ENCODE data around the gene DMAC2L. TPM values are rescaled to one million over a fixed set of nuclear protein-coding genes. Genes with fewer than 3 reads are reported as not detected.
"Not testable (repeated sequence)": the region's sequence is repeated elsewhere in the genome, so short reads cannot be mapped to it uniquely, and the experiment has no call there.

The DMAC2L gene
- total and polyA plus RNA-seq, 11 donors, result 12.6 to 29.9 (median 22.8) TPM

DNA sequence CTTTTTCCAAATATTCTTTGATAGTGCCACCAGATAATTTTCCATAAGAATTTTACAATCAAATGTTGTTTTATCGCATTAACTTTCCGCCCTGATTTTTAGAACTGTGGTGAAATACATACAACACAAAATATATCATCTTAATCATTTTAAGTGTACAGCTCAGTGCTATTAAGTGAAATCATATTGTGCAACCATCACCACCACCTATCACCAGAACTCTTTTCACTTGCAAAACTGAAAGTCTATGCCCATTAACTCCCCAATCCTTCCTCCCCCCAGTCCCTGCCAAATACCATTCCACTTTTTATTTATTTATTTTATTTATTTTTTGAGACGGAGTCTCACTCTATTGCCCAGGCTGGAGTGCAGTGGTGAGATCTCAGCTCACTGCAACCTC, 48.0 kb downstream of the DMAC2L start:
- 97 to 98% (median 97%) methylated on average over 3 of the region's 3 CpGs for WGBS, 4 donors

GRCh38 chr14:50360851-50361250, 48.7 kb downstream of the DMAC2L start:
- H3K4me1 ChIP-seq, result peaks cover 0 to 22% (median 8%) of the 10 kb centered on the region in 12 donors
- intact Hi-C loops (cut with DNase I), result no loop called here
- TF ChIP-seq, protein P1, sequence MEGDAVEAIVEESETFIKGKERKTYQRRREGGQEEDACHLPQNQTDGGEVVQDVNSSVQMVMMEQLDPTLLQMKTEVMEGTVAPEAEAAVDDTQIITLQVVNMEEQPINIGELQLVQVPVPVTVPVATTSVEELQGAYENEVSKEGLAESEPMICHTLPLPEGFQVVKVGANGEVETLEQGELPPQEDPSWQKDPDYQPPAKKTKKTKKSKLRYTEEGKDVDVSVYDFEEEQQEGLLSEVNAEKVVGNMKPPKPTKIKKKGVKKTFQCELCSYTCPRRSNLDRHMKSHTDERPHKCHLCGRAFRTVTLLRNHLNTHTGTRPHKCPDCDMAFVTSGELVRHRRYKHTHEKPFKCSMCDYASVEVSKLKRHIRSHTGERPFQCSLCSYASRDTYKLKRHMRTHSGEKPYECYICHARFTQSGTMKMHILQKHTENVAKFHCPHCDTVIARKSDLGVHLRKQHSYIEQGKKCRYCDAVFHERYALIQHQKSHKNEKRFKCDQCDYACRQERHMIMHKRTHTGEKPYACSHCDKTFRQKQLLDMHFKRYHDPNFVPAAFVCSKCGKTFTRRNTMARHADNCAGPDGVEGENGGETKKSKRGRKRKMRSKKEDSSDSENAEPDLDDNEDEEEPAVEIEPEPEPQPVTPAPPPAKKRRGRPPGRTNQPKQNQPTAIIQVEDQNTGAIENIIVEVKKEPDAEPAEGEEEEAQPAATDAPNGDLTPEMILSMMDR (IDR thresholded peaks at IDR 0.05), result no peak
- TF ChIP-seq POLR2A (IDR thresholded peaks at IDR 0.05), result no peak
- peaks cover 0 to 13% (median 0%) of the 10 kb centered on the region in 9 donors for H3K36me3 ChIP-seq
- no peaks in the 10 kb centered on the region for H3K27me3 ChIP-seq
- ATAC-seq, result no peak
- no peak overlapping the region for H3K27ac ChIP-seq
- no peaks in the 10 kb centered on the region for H3K9me3 ChIP-seq
- DNase-seq, result no peak
- no peak overlapping the region for H3K4me3 ChIP-seq
- WGBS, 4 donors, result 90 to 98% (median 96%) methylated on average over 2 of the region's 2 CpGs

More for the DNA sequence above, 48.0 kb downstream of the DMAC2L start:
- Histone ChIP-seq H3K4me1 (peaks cover 0 to 21% (median 8%) of the 10 kb centered on the region in 12 donors), H3K9me3 (no peaks in the 10 kb centered on the region), H3K36me3 (peaks cover 0 to 13% (median 0%) of the 10 kb centered on the region in 9 donors), H3K27ac (no peak overlapping the region), H3K4me3 (no peak overlapping the region), H3K27me3 (no peaks in the 10 kb centered on the region)
- intact Hi-C loops (cut with DNase I), result no loop called here
- DNase-seq (no peak), ATAC-seq (no peak)
- TF ChIP-seq, protein P1 (IDR thresholded peaks at IDR 0.05), result no peak
- TF ChIP-seq POLR2A (IDR thresholded peaks at IDR 0.05), result no peak

- ATAC-seq; H3K4me3 ChIP-seq; DNase-seq; intact Hi-C loops (cut with DNase I); H3K27ac ChIP-seq; H3K27me3 ChIP-seq; H3K9me3 ChIP-seq: not testable (repeated sequence)
- H3K4me1 ChIP-seq, result peaks cover 0 to 30% (median 8%) of the 10 kb centered on the region in 12 donors
- WGBS, 4 donors, result 92 to 99% (median 98%) methylated on average over 22 to 36 of the region's 36 CpGs
- peaks cover 0 to 13% (median 0%) of the 10 kb centered on the region in 9 donors for H3K36me3 ChIP-seq
These were observed 49.6 kb downstream of the DMAC2L start for GRCh38 chr14:50361473-50362403.

GRCh38 chr14:50362764-50363713, 50.9 kb downstream of the DMAC2L start:
- H3K4me1 ChIP-seq, result peaks cover 0 to 30% (median 8%) of the 10 kb centered on the region in 12 donors
- H3K27ac ChIP-seq, result peak overlapping the region in 10 of 12 donors; percentile 49 to 96 (median 62)
- peak in 2 of 4 donors; percentile 37 to 44 for ATAC-seq
- H3K36me3 ChIP-seq, result peaks cover 0 to 3% (median 0%) of the 10 kb centered on the region in 9 donors
- peak overlapping the region in 9 of 12 donors; percentile 4 to 55 (median 26) for H3K4me3 ChIP-seq
- 81 to 87% (median 83%) methylated on average over 14 of the region's 14 CpGs for WGBS, 4 donors
- H3K27me3 ChIP-seq, result no peaks in the 10 kb centered on the region
- H3K9me3 ChIP-seq, result no peaks in the 10 kb centered on the region
- DNase-seq, result no peak
- intact Hi-C loops (cut with DNase I), result no loop called here
- TF ChIP-seq, protein P1 (IDR thresholded peaks at IDR 0.05), result no peak
- no peak for TF ChIP-seq POLR2A (IDR thresholded peaks at IDR 0.05)
